ENCODE data around the gene IRX1. TPM values are rescaled to one million over a fixed set of nuclear protein-coding genes. Genes with fewer than 3 reads are reported as not detected.

IRX1 gene
- total RNA-seq, 2 donors from 2014 or later = not detected

DNA sequence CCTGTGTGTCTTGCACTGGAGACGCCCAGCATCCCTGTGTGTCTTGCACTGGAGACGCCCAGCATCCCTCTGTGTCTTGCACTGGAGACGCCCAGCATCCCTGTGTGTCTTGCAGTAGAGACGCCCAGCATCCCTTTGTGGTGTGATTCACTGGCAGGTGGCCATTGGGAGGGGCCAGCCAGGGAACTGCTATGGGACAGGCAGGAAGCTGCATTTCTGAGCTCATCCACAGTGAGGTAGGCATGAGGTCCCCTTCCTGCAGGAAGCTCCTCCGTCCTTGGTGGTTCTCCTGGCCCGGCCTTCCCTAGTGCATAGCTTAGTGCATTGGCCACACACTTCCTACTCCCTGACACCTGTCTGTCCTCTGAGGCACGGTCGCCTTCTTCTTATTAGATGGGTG is 43.5 kb downstream of the IRX1 start:
- Mint-ChIP-seq H3K4me3 (no peak overlapping the region), H3K36me3 (ENCODE audit: insufficient read depth in 2 of 2) (peaks cover 0 to 2% of the 10 kb centered on the region in 2 donors), H3K27me3 (ENCODE audit: low read depth) (no peaks in the 10 kb centered on the region), H3K27ac (no peak overlapping the region), H3K4me1 (ENCODE audit: low read depth) (no peaks in the 10 kb centered on the region), H3K9me3 (peaks cover 4 to 7% of the 10 kb centered on the region in 2 donors)
- DNase-seq (no peak), ATAC-seq (replicated peaks in 1 of 2) (no peak)

DNA sequence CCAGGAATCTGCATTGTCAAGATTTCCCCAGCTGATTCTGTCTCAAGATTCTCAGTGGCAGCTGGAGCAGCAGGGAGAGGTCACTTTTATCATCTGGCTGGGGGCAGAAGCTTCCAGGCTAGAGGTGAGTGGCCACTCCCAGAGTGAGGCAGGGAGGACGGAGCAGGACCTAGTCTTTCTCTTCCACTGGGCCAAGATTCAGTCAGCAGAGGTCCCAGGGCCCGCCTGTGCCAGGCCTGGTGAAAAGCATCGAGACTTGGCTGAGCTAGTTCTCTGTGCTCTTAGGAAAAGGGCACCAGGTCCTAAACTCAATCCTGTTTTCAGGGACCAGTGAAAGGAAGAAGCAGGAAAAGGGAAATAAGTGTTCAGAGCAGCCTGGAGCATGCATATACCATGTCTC is 46.6 kb downstream of the IRX1 start:
- Mint-ChIP-seq H3K36me3 (ENCODE audit: insufficient read depth in 2 of 2) (peaks cover 0 to 2% of the 10 kb centered on the region in 2 donors), H3K27ac (no peak overlapping the region), H3K4me3 (no peak overlapping the region), H3K9me3 (peaks cover 4 to 6% of the 10 kb centered on the region in 2 donors), H3K4me1 (ENCODE audit: low read depth) (no peaks in the 10 kb centered on the region), H3K27me3 (ENCODE audit: low read depth) (no peaks in the 10 kb centered on the region)
- no peak for DNase-seq
- no peak for ATAC-seq (replicated peaks in 1 of 2)

DNA sequence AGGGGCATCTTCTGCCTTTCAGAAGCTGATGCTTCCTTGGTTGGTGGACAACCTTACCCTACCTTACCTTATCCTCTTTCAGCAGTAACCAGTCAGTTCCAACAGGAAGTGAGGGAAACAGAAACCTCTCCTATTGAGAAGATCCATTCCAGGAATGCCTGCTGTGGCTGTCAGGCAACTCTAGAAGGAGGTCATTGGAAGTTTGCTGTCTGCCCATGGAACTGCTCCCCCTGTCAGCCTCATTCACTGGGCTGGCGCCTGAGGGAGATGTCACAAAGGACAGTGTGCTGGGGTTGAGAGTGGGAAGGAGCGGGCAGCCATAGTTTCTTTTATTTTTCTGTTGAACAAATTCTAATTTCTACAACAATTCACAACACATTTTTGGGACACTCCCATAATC is 54.7 kb downstream of the IRX1 start:
- no peak for ATAC-seq (replicated peaks in 1 of 2)
- H3K27ac Mint-ChIP-seq = no peak overlapping the region
- H3K27me3 Mint-ChIP-seq (ENCODE audit: low read depth) = no peaks in the 10 kb centered on the region
- H3K4me3 Mint-ChIP-seq = no peak overlapping the region
- no peaks in the 10 kb centered on the region for H3K4me1 Mint-ChIP-seq (ENCODE audit: low read depth)
- DNase-seq = no peak
- peaks cover 0 to 4% of the 10 kb centered on the region in 2 donors for H3K36me3 Mint-ChIP-seq (ENCODE audit: insufficient read depth in 2 of 2)
- peaks cover 0 to 4% of the 10 kb centered on the region in 2 donors for H3K9me3 Mint-ChIP-seq

DNA sequence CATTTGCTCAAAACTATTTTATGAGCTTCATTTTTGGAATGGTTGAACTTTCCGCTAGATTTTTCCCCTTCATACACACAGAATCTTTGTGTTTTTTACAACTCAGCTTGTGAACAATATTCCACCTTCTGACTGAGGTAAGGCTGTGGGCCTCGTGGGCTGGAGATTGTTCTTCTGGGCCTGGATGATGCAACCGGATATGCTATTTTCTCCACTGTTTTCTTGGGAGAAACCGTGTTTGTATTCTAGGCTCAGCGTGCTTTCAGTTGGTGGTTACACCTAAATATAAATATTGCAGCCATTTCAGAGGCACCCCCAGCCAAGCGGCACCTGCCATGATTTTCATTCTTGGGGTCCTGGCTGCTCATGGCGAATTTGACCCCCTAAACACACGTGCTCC is 55.2 kb downstream of the IRX1 start:
- ATAC-seq (replicated peaks in 1 of 2) (no peak), DNase-seq (no peak)
- Mint-ChIP-seq H3K27me3 (ENCODE audit: low read depth) (no peaks in the 10 kb centered on the region), H3K36me3 (ENCODE audit: insufficient read depth in 2 of 2) (peaks cover 0 to 4% of the 10 kb centered on the region in 2 donors), H3K4me3 (no peak overlapping the region), H3K27ac (no peak overlapping the region), H3K9me3 (peaks cover 0 to 4% of the 10 kb centered on the region in 2 donors), H3K4me1 (ENCODE audit: low read depth) (no peaks in the 10 kb centered on the region)
